CD4-positive, alpha-beta T cell (primary cell): ENCODE results near the gene ZNF268. TPM values are rescaled to one million over a fixed set of nuclear protein-coding genes. Genes with fewer than 3 reads are reported as not detected.

Source experiments
- ATAC-seq: fragments of 200-7000 bp; cut with Tn5 transposase; one replicate; pipeline ENCODE4 v1.10.0; 2022; ENCODE audit warnings: mild to moderate bottlenecking; ENCODE audit not compliant: poor library complexity
- CTCF ChIA-PET: fragments of 350-600 bp; sonication (Branson Sonifier 250); formaldehyde crosslinking; loops from one replicate; lab custom pipeline; 2021; ENCODE audit warnings: antibody characterized with exemption, inconsistent platforms; lab: Charles Lee
- POLR2A ChIA-PET: fragments of 350-600 bp; sonication (Branson Sonifier 250); formaldehyde crosslinking; loops from one replicate; lab custom pipeline; 2021; ENCODE audit warnings: antibody characterized with exemption, inconsistent platforms; lab: Charles Lee
- DNase-seq, 14 experiments: peaks; one replicate each; pipeline ENCODE4 v3.0.0-alpha.2; 2013 to 2020; ENCODE audit warnings: mixed read lengths in 2 of 14
- H3K27ac ChIP-seq, 2 donors: one replicate each; pipeline versions ENCODE4 v1.5.1 to v1.7.0; 2013; ENCODE audit warnings: low read length in 2 of 2, low read depth in 1 of 2, mild to moderate bottlenecking in 1 of 2
- H3K27me3 ChIP-seq, 2 experiments: 1 replicate in 1 of 2; 2 replicates in 1 of 2; pipeline versions ENCODE4 v1.6.1 to v1.7.0; 2013; ENCODE audit warnings: low read length in 2 of 2, control low read depth in 1 of 2, mild to moderate bottlenecking in 1 of 2, moderate library complexity in 1 of 2; ENCODE audit not compliant: insufficient read depth in 2 of 2, control insufficient read depth in 1 of 2
- H3K36me3 ChIP-seq: one replicate; pipeline ENCODE4 v1.6.1; 2013; ENCODE audit warnings: low read length, control low read depth; ENCODE audit not compliant: insufficient read depth
- H3K4me1 ChIP-seq: one replicate; pipeline ENCODE4 v1.6.1; 2013; ENCODE audit warnings: low read length, control low read depth; ENCODE audit not compliant: insufficient read depth
- H3K4me3 ChIP-seq: one replicate; pipeline ENCODE4 v1.5.1; 2013; ENCODE audit warnings: mild to moderate bottlenecking, low read length, moderate library complexity
- H3K9me3 ChIP-seq, 2 experiments: 1 replicate in 1 of 2; 2 replicates in 1 of 2; pipeline versions ENCODE4 v1.6.1 to v1.7.0; 2013; ENCODE audit warnings: low read length in 2 of 2, mild to moderate bottlenecking in 2 of 2, control low read depth in 1 of 2, moderate library complexity in 1 of 2; ENCODE audit not compliant: control insufficient read depth in 1 of 2, insufficient read depth in 1 of 2
- H3K27ac Mint-ChIP-seq: one replicate; pipeline ENCODE4 v1.8.0; 2020; ENCODE audit warnings: mixed read lengths
- H3K27me3 Mint-ChIP-seq: one replicate; pipeline ENCODE4 v1.8.0; 2021; ENCODE audit warnings: mixed read lengths
- H3K36me3 Mint-ChIP-seq: one replicate; pipeline ENCODE4 v1.8.0; 2021; ENCODE audit warnings: low read depth, mixed read lengths
- H3K4me1 Mint-ChIP-seq: one replicate; pipeline ENCODE4 v1.8.0; 2021; ENCODE audit warnings: low read depth, mixed read lengths
- H3K4me3 Mint-ChIP-seq: one replicate; pipeline ENCODE4 v1.8.0; 2020; ENCODE audit warnings: mild to moderate bottlenecking, mixed read lengths
- H3K9me3 Mint-ChIP-seq: one replicate; pipeline ENCODE4 v1.8.0; 2020; ENCODE audit warnings: mixed read lengths
- intact Hi-C, 2 experiments: fragments of 100-400 bp; cut with DNase I in 1 of 2; cut with micrococcal nuclease in 1 of 2; formaldehyde crosslinking; loops; one replicate each; pipeline versions ENCODE4 v1.15.1 to v1.9.0; 2023 to 2025; cut with DNase I, micrococcal nuclease
- total RNA-seq, 174 experiments: library from RNA in 2 of 174; stranded (reverse) in 2 of 174; gene quantifications; one replicate each; pipeline ENCODE4 v1.2.3 and lab custom pipeline; 2021 to 2026
- TF ChIP-seq, protein P1 (sequence below): fragments of 200-600 bp; IDR thresholded peaks from one replicate; pipeline ENCODE4 v1.8.0; 2022; ENCODE audit warnings: antibody characterized with exemption, mild to moderate bottlenecking

ZNF268 gene
- total RNA-seq, 2 experiments from 2014 or later, result 15.1 to 17.6 TPM

DNA sequence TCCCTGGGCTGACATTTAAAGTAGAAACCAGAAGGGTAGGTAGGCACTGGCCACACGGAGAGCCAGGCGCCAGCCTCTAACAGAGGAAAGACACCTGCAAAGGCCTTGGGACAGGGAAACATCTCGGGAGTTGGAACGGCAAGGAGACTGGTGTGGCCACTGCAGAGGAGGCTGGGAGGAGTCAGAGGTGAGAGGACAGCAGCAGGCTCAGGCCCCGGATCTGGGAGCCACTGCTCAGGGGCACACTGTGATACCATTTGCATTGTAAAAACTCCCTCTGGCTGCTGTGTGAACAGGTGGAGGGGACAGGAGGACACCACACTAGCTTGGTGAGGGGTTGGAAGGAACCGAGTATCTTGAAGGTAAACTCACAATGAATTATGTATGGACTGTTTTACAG is 51.7 kb downstream of the ZNF268 start:
- ChIA-PET CTCF (no interaction called here), POLR2A (no interaction called here)
- TF ChIP-seq, protein P1, sequence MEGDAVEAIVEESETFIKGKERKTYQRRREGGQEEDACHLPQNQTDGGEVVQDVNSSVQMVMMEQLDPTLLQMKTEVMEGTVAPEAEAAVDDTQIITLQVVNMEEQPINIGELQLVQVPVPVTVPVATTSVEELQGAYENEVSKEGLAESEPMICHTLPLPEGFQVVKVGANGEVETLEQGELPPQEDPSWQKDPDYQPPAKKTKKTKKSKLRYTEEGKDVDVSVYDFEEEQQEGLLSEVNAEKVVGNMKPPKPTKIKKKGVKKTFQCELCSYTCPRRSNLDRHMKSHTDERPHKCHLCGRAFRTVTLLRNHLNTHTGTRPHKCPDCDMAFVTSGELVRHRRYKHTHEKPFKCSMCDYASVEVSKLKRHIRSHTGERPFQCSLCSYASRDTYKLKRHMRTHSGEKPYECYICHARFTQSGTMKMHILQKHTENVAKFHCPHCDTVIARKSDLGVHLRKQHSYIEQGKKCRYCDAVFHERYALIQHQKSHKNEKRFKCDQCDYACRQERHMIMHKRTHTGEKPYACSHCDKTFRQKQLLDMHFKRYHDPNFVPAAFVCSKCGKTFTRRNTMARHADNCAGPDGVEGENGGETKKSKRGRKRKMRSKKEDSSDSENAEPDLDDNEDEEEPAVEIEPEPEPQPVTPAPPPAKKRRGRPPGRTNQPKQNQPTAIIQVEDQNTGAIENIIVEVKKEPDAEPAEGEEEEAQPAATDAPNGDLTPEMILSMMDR, result no peak
- no peak for ATAC-seq
- H3K27me3 ChIP-seq, result no peaks in the 10 kb centered on the region
- no peaks in the 10 kb centered on the region for H3K27me3 Mint-ChIP-seq
- intact Hi-C loops, result no loop called here
- H3K4me3 Mint-ChIP-seq, result no peak overlapping the region
- H3K4me3 ChIP-seq, result no peak overlapping the region
- H3K36me3 ChIP-seq, result no peaks in the 10 kb centered on the region
- H3K36me3 Mint-ChIP-seq, result no peaks in the 10 kb centered on the region
- no peak overlapping the region for H3K27ac ChIP-seq
- no peak overlapping the region for H3K27ac Mint-ChIP-seq
- no peak for DNase-seq
- no peaks in the 10 kb centered on the region for H3K4me1 Mint-ChIP-seq
- no peaks in the 10 kb centered on the region for H3K9me3 Mint-ChIP-seq
- H3K9me3 ChIP-seq, result peaks cover 3 to 67% of the 10 kb centered on the region in 2 experiments
- no peaks in the 10 kb centered on the region for H3K4me1 ChIP-seq

DNA sequence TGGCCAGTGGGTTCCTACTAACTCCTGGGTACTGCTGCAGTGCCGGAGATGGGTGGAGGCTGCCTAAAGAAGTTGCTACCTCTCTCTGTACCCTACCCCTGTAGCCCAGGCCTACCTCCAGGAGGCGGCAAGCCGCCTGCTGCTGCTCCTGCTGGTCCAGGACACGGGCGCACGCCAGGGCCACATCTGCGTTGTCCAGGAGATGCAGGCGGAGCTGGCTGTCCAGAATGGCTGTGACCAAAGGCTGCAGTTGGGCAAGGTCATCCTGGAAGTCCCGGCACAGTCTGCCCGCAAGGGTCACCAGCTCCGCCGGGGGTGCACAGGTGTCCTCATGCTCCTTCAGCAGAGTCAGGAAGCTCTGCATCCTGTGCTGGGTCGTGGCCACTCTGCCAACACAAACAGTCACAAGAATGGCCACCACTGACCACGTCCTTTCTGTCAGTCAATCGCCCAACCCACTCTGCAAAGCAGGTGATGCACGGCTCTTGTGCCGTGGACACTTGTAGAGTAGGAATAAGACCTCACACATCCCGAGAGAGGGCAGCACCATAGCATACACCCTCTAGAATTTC is 52.8 kb downstream of the ZNF268 start:
- Histone ChIP-seq H3K4me3 (no peak overlapping the region), H3K27me3 (no peaks in the 10 kb centered on the region), H3K9me3 (peaks cover 3 to 68% of the 10 kb centered on the region in 2 experiments), H3K27ac (no peak overlapping the region), H3K36me3 (no peaks in the 10 kb centered on the region), H3K4me1 (no peaks in the 10 kb centered on the region)
- ATAC-seq, result no peak
- ChIA-PET POLR2A (no interaction called here), CTCF (no interaction called here)
- Mint-ChIP-seq H3K4me1 (no peaks in the 10 kb centered on the region), H3K36me3 (no peaks in the 10 kb centered on the region), H3K9me3 (no peaks in the 10 kb centered on the region), H3K27me3 (no peaks in the 10 kb centered on the region), H3K4me3 (no peak overlapping the region), H3K27ac (no peak overlapping the region)
- DNase-seq, result no peak
- TF ChIP-seq, protein P1, result no peak
- intact Hi-C loops, result no loop called here

DNA sequence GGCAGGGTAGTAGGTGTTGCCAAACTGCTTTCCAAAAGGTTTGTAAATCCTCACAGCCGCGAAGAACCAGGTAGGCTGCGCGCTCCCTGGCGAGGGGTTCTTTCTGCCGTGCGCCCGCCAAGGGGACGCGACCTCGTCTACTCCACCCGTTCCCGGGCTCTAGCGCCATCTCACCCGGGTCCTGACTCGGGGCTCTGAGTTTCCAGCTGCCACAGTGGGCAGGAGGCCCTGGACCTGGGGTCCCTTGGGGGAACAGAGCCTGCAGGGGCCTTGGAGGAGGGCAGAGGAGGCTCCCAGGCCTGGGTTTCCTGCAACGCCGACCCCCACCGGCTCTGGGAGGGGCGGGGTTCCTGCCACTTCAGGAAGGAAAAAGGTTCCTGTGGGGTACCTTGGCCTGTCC is 53.7 kb downstream of the ZNF268 start:
- Mint-ChIP-seq H3K4me3 (no peak overlapping the region), H3K9me3 (peaks cover 4% of the 10 kb centered on the region), H3K27me3 (peaks cover 6% of the 10 kb centered on the region), H3K4me1 (no peaks in the 10 kb centered on the region), H3K36me3 (no peaks in the 10 kb centered on the region), H3K27ac (no peak overlapping the region)
- no peak overlapping the region for H3K4me3 ChIP-seq
- intact Hi-C loops, result no loop called here
- DNase-seq (no peak), ATAC-seq (no peak)
- no peaks in the 10 kb centered on the region for H3K4me1 ChIP-seq
- no peaks in the 10 kb centered on the region for H3K27me3 ChIP-seq
- H3K27ac ChIP-seq, result no peak overlapping the region
- no peaks in the 10 kb centered on the region for H3K36me3 ChIP-seq
- peaks cover 4 to 66% of the 10 kb centered on the region in 2 experiments for H3K9me3 ChIP-seq
- CTCF ChIA-PET, result no interaction called here
- TF ChIP-seq, protein P1, result no peak
- POLR2A ChIA-PET, result no interaction called here
